WERI-Rb-1 (cell line): Measurements from ENCODE around the gene TIAM1.

Experiments used
- DNase-seq: peaks from one replicate; pipeline ENCODE4 v3.0.0-alpha.2; 2020
- H3K27ac ChIP-seq: fragments of 250-450 bp; sonication (Bioruptor Pico); 2 replicates; pipeline ENCODE4 v1.5.1; 2020; ENCODE audit warnings: mild to moderate bottlenecking, moderate library complexity
- H3K27me3 ChIP-seq: fragments of 250-450 bp; sonication (Bioruptor Pico); 2 replicates; pipeline ENCODE4 v1.5.1; 2021; ENCODE audit warnings: mild to moderate bottlenecking, low read depth, moderate library complexity; ENCODE audit not compliant: insufficient read depth, severe bottlenecking
- H3K36me3 ChIP-seq: fragments of 250-450 bp; sonication (Bioruptor Pico); 2 replicates; pipeline ENCODE4 v1.5.1; 2020; ENCODE audit warnings: mild to moderate bottlenecking, moderate library complexity
- H3K4me3 ChIP-seq: 2 replicates; pipeline ENCODE4 v1.5.1; 2011; ENCODE audit warnings: low read depth, mild to moderate bottlenecking, control low read depth, low read length
- H3K9me3 ChIP-seq: fragments of 250-450 bp; sonication (Bioruptor Pico); 2 replicates; pipeline ENCODE4 v1.5.1; 2021; ENCODE audit warnings: mild to moderate bottlenecking, moderate library complexity; ENCODE audit not compliant: severe bottlenecking
- TF ChIP-seq, protein P1 (sequence below): IDR thresholded peaks from 2 replicates; pipeline ENCODE4 v1.5.1; 2011; ENCODE audit warnings: low read depth, mild to moderate bottlenecking, control low read depth, inconsistent platforms, low read length

Gene TIAM1

DNA sequence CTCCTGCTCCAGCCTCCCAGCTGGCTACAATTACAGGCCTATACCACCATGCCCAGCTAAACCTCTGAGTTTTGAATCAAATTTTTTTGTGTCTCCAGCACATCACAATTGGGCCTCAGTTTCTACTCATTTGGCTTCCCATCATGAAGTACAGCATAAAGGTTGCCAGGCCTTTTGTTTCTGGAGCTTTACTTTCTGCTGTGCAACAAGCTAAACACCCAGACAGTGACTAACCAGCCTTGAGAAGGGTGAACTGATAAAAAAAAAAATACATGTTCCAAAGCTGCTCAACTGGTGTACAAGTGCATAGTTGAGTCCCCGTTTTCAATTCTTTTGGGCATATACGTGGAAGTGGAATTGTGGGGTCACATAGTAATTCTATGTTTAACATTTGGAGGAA, 25.1 kb downstream of the TIAM1 start:
- Histone ChIP-seq H3K27me3 (no peaks in the 10 kb centered on the region), H3K9me3 (no peaks in the 10 kb centered on the region), H3K27ac (no peak overlapping the region), H3K36me3 (no peaks in the 10 kb centered on the region; the same call in 1 of the 2 replicates), H3K4me3 (no peak overlapping the region)
- TF ChIP-seq, protein P1, sequence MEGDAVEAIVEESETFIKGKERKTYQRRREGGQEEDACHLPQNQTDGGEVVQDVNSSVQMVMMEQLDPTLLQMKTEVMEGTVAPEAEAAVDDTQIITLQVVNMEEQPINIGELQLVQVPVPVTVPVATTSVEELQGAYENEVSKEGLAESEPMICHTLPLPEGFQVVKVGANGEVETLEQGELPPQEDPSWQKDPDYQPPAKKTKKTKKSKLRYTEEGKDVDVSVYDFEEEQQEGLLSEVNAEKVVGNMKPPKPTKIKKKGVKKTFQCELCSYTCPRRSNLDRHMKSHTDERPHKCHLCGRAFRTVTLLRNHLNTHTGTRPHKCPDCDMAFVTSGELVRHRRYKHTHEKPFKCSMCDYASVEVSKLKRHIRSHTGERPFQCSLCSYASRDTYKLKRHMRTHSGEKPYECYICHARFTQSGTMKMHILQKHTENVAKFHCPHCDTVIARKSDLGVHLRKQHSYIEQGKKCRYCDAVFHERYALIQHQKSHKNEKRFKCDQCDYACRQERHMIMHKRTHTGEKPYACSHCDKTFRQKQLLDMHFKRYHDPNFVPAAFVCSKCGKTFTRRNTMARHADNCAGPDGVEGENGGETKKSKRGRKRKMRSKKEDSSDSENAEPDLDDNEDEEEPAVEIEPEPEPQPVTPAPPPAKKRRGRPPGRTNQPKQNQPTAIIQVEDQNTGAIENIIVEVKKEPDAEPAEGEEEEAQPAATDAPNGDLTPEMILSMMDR: no peak
- no peak for DNase-seq

GRCh38 chr21:31317688-31318087, 26.4 kb downstream of the TIAM1 start:
- TF ChIP-seq, protein P1: no peak
- H3K27me3 ChIP-seq: no peaks in the 10 kb centered on the region
- no peaks in the 10 kb centered on the region for H3K9me3 ChIP-seq
- no peak overlapping the region for H3K4me3 ChIP-seq
- DNase-seq: no peak
- no peak overlapping the region for H3K27ac ChIP-seq
- H3K36me3 ChIP-seq: no peaks in the 10 kb centered on the region; the same call in 1 of the 2 replicates

- DNase-seq: no peak
- TF ChIP-seq, protein P1: no peak
- Histone ChIP-seq H3K27ac (no peak overlapping the region), H3K4me3 (no peak overlapping the region), H3K27me3 (no peaks in the 10 kb centered on the region), H3K9me3 (no peaks in the 10 kb centered on the region), H3K36me3 (no peaks in the 10 kb centered on the region)
These were observed 27.4 kb downstream of the TIAM1 start for GRCh38 chr21:31316488-31317169.

DNA sequence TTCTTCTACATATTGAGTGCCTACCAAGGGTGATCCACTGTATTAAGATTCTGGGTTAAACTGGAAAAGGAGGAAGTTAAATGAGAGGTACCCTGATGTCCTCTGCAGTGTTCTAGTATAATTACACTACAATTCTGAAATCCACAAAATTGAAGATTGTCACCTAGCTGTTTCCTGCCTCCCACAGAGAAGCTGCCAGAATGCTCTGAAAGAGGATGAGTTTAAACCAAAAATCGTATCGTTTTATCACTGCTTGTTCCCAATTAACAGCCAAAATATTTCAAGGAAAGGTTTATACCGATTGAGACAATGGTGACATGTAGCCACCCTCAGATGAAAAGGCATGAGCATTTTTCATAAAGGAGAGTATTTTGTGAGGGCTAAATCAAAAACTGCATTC, 28.0 kb downstream of the TIAM1 start:
- no peaks in the 10 kb centered on the region for H3K36me3 ChIP-seq
- TF ChIP-seq, protein P1: no peak
- H3K4me3 ChIP-seq: no peak overlapping the region
- H3K27ac ChIP-seq: no peak overlapping the region
- no peak for DNase-seq
- H3K27me3 ChIP-seq: no peaks in the 10 kb centered on the region
- H3K9me3 ChIP-seq: no peaks in the 10 kb centered on the region

- no peak overlapping the region for H3K27ac ChIP-seq
These were observed 33.3 kb downstream of the TIAM1 start for GRCh38 chr21:31310750-31311149.

More at GRCh38 chr21:31310750-31311149, 33.3 kb downstream of the TIAM1 start:
- Histone ChIP-seq H3K36me3 (no peaks in the 10 kb centered on the region), H3K27me3 (no peaks in the 10 kb centered on the region), H3K4me3 (no peak overlapping the region), H3K9me3 (no peaks in the 10 kb centered on the region)
- TF ChIP-seq, protein P1: no peak
- DNase-seq: no peak
